Rectal smooth muscle tissue (tissue), 1 donor: ENCODE data around the gene COL23A1.

Experiments
- H3K27ac ChIP-seq: one replicate; pipeline ENCODE4 v1.7.0; 2013; ENCODE audit warnings: low read depth, low read length, inconsistent platforms
- H3K27me3 ChIP-seq: one replicate; pipeline ENCODE4 v1.7.0; 2013; ENCODE audit warnings: low read length; ENCODE audit not compliant: control insufficient read depth, insufficient read depth
- H3K36me3 ChIP-seq: one replicate; pipeline ENCODE4 v1.7.0; 2013; ENCODE audit warnings: low read length; ENCODE audit not compliant: control insufficient read depth, insufficient read depth
- H3K4me1 ChIP-seq: one replicate; pipeline ENCODE4 v1.7.0; 2013; ENCODE audit warnings: low read length; ENCODE audit not compliant: control insufficient read depth, insufficient read depth
- H3K4me3 ChIP-seq: one replicate; pipeline ENCODE4 v1.7.0; 2013; ENCODE audit warnings: low read length
- H3K9ac ChIP-seq: one replicate; pipeline ENCODE4 v1.7.0; 2013; ENCODE audit warnings: low read length

COL23A1 gene

DNA sequence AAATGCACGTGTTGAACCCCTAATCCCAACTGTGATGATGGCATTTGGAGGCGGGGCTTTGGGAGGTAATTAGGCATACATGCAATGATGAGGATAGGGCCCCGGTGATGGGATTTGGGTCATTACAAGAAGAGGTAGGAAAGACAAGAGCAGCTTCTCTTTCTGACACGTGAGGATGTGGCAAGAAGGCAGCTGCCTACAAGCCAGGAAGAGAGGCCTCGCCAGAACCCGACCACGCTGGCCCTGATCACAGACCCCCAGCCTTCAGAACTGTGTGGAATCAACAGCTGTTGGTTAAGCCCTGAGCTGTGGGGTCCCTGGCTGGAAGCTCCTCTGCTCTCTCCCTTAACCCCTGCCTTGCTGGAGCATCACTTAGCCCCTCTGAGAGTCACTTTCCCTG, 57.5 kb downstream of the COL23A1 start:
- no peak overlapping the region for H3K9ac ChIP-seq
- H3K4me1 ChIP-seq = no peaks in the 10 kb centered on the region
- no peaks in the 10 kb centered on the region for H3K27me3 ChIP-seq
- no peak overlapping the region for H3K27ac ChIP-seq
- no peak overlapping the region for H3K4me3 ChIP-seq
- H3K36me3 ChIP-seq = no peaks in the 10 kb centered on the region

DNA sequence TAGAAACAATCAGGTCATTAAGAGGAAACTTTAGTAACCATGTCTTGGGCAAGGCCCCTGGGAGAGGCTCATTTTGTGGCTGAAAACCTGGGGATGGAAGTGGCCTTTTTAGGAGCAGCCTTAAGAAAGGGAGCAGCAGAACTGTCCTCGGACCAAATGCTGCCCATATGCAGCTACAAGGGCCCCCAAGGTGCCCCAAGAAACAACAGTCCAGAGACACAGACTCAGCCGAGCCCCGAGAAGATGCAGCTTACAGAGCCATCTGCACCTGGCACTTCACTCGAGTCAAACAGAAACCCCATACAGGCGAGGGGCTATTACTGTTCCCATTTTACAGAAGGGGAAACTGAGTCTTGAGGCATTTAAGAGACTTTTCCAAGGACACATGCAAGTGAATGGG, 58.0 kb downstream of the COL23A1 start:
- H3K9ac ChIP-seq = no peak overlapping the region
- H3K4me3 ChIP-seq = no peak overlapping the region
- no peaks in the 10 kb centered on the region for H3K36me3 ChIP-seq
- H3K4me1 ChIP-seq = no peaks in the 10 kb centered on the region
- no peaks in the 10 kb centered on the region for H3K27me3 ChIP-seq
- H3K27ac ChIP-seq = no peak overlapping the region

DNA sequence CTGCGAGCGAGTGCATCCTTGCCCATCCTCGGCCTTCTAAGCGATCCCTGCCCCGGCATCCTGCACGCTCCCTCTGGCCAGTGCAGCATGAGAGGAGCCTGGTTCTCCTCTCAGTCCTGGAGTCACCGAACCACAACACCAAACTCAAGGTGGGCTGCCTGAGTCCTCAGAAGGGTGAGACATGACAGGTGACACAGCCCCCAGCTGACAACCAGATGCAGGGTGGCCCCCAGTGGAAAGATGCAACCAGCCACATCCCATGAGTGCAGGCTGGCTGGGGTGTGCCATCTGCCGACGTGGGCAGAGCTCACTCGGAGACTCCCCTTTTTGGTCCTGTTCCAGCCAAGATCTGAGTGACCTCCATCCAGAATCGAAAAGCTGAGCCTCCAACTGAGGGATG, 58.4 kb downstream of the COL23A1 start:
- no peak overlapping the region for H3K4me3 ChIP-seq
- H3K4me1 ChIP-seq = no peaks in the 10 kb centered on the region
- no peaks in the 10 kb centered on the region for H3K36me3 ChIP-seq
- no peaks in the 10 kb centered on the region for H3K27me3 ChIP-seq
- no peak overlapping the region for H3K9ac ChIP-seq
- H3K27ac ChIP-seq = no peak overlapping the region

DNA sequence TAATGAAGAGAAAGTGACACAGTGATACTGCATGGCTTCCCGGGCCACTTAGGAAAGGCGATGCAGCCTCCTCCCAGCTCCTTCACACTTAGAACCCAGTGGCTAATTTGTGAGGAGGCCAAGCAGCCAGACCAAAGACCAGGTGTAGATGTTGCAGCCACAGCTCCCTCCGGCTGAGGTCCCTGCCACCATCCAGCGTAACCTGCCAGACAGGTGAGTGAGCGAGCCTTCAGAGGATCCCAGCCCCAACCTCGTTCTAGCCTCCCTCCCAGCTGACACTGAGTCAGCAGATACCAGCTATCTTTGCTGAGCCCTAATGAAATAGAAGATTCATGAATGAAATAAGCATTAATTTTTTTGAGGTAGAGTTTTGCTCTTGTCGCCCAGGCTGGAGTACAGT, 59.7 kb downstream of the COL23A1 start:
- H3K9ac ChIP-seq = no peak overlapping the region
- H3K36me3 ChIP-seq = no peaks in the 10 kb centered on the region
- H3K27ac ChIP-seq = no peak overlapping the region
- H3K4me3 ChIP-seq = no peak overlapping the region
- no peaks in the 10 kb centered on the region for H3K4me1 ChIP-seq
- no peaks in the 10 kb centered on the region for H3K27me3 ChIP-seq

DNA sequence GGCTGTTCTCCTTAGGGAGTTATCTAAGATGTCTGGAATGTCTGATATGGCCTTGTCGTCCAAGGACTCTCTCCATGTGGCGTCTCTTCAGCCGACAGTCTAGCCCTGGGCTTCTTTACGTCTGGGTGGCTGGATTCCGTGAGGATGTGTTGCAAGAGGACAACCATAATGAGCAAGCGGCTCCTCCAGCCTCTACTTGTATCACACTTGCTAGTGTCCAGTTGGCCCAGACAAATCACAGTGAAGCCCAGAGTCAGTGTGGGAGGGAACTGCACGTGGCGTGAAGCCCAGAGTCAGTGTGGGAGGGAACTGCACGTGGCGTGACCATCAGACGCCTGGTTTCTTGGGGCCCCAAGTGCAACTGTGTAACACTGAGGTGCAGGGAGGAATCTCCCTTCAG, 61.1 kb downstream of the COL23A1 start:
- Histone ChIP-seq H3K27ac (no peak overlapping the region), H3K27me3 (no peaks in the 10 kb centered on the region)

DNA sequence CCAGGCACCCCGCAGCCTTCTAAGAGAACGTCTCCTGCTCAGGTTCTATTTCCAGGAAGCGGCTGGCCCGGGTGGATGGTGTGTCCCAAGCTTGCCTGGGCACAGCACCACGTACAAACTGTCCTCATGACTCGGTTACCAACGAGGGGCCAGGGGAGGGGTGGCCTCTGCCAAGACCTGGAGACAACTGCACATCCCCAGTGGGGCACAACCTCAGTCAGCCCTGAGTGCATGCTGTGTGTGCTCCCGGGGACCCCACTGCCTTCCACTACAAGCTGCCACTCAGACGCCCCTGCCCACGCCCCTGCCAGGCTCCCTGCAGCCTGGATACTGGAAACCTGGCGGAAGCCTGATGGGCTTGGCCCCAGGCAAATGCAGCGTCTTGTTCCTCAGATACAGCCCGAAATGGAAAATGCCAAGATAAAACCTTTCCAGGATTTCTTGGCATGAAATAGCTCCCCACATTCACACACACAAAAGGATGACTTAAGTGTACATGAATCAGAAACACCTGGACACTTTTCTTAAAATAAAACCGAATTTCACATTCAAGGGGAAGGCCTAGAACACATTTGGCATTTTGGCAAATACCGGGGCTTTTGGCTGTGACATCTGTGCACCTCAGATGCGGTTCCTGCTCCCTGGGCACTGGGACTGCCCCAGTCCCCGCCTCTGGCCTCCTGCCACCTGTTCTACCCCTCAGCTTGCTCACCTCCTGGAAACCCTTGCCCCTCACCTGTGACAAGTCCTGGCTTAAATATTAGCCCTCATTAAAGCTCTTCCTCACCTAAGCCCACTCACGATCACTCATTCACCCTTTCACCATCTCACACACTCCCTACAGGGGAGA, 62.5 kb downstream of the COL23A1 start:
- Histone ChIP-seq H3K27me3 (no peaks in the 10 kb centered on the region), H3K27ac (no peak overlapping the region), H3K4me3 (no peak overlapping the region), H3K9ac (no peak overlapping the region), H3K4me1 (no peaks in the 10 kb centered on the region), H3K36me3 (no peaks in the 10 kb centered on the region)

More for the DNA sequence above, 61.1 kb downstream of the COL23A1 start:
- no peak overlapping the region for H3K9ac ChIP-seq
- H3K36me3 ChIP-seq = no peaks in the 10 kb centered on the region
- no peak overlapping the region for H3K4me3 ChIP-seq
- H3K4me1 ChIP-seq = no peaks in the 10 kb centered on the region

DNA sequence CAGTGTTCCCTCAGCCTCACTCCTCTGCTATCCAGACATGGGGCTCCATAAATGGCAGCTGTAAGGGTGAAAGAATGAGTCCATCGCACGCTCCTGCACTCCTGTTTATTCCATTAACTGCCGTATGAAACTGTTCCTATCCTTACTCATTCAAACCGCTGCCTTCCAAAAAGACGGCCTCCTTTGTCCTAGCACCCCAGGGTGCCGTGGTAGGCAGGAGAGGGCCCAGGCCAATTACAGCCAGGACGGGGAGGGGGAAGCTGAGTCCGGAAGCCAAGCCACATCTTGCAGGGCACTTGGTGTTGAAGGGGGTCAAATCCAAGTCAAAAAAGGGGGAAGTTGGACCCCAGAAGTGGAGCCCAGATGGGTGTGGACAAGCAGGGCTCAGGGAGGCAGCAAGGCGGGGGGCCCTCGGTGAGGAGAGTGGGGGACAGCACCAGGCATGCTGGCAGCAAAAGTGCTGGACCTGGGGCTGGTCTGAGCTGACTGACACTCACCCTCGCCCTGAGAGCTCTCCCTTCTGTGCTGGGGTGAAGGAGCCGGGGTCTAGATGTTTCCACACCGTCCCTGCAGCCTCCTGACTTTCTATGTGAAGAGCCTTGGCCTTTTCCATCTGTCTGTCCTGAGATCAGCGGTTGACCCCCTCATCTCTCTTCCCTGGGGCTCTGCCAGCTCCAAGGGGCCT, 63.3 kb downstream of the COL23A1 start:
- Histone ChIP-seq H3K27me3 (no peaks in the 10 kb centered on the region), H3K4me3 (no peak overlapping the region), H3K4me1 (no peaks in the 10 kb centered on the region), H3K36me3 (no peaks in the 10 kb centered on the region), H3K27ac (no peak overlapping the region), H3K9ac (no peak overlapping the region)

DNA sequence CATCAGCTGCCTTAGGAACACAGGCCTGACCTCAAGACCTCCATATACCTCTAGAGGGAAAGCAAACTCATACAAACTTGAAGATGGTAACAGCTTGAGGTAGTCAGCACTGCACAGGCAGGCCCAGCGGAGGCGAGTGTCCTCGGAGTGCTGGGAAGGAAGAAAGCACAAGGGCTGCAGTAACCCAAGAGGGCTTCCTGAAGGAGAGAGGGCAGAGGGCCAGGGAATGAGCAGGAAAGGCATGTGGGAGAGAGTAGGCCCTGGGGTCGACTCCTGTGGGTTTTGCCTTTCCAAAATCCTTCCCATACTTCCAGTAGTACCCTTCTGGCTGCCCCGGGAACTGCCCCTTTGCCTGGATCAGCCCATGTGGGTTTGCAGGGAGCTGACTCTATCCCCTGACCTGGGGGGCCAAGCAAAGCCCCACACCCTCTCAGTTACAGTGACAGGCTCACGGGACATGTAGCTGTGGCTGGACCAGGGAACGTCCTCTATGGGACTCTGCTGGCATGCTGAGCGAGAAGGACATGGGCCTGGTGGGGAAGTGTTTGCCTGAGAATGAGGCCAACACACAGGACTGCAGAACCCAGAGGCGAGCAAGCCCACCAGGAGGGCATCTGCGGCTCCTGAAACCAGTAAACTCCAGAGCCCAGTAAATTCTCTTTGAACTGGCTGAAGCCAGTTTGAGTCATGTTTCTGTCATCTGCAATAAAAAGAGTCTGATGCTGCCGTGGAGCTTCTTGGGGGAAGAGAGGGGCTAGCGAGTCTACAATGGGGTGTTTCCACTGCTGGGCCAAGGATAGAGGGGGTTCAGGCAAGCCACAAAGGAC, 64.1 kb downstream of the COL23A1 start:
- H3K4me3 ChIP-seq = no peak overlapping the region
- no peaks in the 10 kb centered on the region for H3K27me3 ChIP-seq
- no peak overlapping the region for H3K27ac ChIP-seq
- H3K9ac ChIP-seq = no peak overlapping the region
- H3K36me3 ChIP-seq = no peaks in the 10 kb centered on the region
- H3K4me1 ChIP-seq = no peaks in the 10 kb centered on the region

DNA sequence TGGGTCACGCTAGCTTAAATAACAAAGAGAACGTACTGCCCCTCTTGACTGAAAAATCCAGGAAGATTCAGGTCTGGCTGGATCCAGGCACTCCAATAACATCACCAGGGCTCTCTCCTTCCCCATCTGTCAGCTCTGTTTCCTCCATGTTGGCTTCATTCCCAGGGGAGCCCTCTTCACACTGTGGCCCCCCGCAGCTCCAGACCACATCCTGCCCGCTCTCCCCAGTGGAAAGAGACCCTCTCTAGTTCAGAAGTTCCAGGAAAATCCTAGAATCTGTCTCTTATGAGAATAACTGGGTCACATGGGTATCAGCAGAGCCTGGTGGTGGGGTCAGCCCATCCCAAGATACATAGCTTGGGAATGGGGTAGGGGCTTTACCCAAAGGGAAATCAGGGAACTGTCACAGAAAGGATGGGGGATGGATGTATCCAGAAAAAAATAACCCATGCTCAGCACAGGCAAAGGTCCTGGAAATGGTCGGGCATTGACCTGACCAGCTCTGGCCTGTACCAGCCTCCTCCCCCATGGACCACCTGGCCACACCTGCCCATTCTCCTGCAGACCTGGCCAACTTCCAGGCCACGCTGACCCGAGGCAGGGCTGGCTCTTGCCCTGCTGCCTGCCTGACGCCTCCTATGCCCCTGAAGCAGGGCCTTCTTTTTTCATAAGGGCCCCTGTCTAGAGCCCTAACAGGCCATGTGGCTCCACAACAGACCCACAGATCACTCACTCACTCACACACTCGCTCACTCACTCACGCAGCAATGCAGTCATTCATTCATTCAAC, 65.9 kb downstream of the COL23A1 start:
- H3K36me3 ChIP-seq = no peaks in the 10 kb centered on the region
- no peak overlapping the region for H3K9ac ChIP-seq
- H3K27me3 ChIP-seq = no peaks in the 10 kb centered on the region
- no peak overlapping the region for H3K27ac ChIP-seq
- H3K4me3 ChIP-seq = no peak overlapping the region
- no peaks in the 10 kb centered on the region for H3K4me1 ChIP-seq

DNA sequence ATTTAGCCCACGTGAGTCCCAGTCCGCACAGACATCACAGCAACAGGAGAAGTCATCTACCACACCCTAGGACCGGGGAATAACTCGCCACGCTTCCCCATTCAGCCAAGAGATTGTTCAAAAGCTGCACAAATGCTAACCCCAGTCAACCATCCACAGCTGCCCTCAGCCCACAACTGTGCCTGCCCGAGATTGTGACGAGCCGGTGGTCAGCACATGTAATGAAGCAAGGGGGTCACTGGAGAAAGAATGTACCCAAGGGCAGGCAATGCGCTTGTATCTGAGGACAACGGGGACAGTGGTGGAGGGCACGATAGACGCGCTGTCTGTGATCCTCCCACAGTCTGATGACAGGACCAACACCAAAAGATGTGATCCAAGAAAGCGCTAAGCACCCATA, 67.8 kb downstream of the COL23A1 start:
- Histone ChIP-seq H3K27ac (no peak overlapping the region), H3K27me3 (no peaks in the 10 kb centered on the region), H3K4me1 (no peaks in the 10 kb centered on the region), H3K9ac (no peak overlapping the region), H3K4me3 (no peak overlapping the region), H3K36me3 (no peaks in the 10 kb centered on the region)

DNA sequence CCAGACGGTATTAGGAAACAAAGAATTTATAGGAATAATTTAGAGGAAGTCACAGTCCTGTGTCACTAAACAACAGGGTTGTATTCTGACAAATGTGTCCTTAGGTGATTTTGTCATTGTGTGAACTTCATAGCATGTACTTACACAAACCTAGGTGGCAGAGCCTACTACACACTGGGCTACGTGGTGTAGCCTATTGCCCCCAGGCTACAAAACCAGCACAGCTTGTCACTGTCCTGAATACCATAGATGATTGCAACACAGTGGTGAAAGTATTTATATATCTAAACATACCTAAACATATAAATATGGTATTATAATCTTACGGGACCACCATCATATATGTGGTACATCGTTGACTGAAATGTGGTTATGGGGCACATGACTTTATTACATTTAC, 69.3 kb downstream of the COL23A1 start:
- Histone ChIP-seq H3K27ac (no peak overlapping the region), H3K27me3 (peaks cover 2% of the 10 kb centered on the region), H3K4me1 (no peaks in the 10 kb centered on the region), H3K4me3 (no peak overlapping the region), H3K36me3 (no peaks in the 10 kb centered on the region), H3K9ac (no peak overlapping the region)

DNA sequence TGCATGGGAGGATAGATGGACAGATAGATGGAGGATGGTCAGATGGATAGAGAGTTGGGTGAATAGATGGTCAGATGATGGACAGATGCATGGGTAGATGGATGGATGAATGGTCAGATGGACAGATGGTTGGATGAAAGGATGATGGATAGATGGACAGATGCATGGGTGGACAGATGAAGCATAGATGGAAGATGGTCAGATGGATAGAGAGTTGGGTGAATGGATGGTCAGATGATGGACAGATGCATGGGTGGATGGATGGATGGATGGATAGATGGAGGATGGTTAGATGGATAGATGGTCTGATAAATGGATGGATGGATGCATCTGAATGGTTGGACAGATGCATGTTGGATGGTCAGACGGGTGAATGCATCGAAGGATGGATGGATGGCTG, 70.4 kb downstream of the COL23A1 start:
- H3K9ac ChIP-seq = no peak overlapping the region
- H3K27ac ChIP-seq = no peak overlapping the region
- H3K27me3 ChIP-seq = peaks cover 2% of the 10 kb centered on the region
- H3K4me3 ChIP-seq = no peak overlapping the region
- H3K4me1 ChIP-seq = no peaks in the 10 kb centered on the region
- no peaks in the 10 kb centered on the region for H3K36me3 ChIP-seq
